ENCODE data around the gene PPP1R9B.

Gene PPP1R9B

DNA sequence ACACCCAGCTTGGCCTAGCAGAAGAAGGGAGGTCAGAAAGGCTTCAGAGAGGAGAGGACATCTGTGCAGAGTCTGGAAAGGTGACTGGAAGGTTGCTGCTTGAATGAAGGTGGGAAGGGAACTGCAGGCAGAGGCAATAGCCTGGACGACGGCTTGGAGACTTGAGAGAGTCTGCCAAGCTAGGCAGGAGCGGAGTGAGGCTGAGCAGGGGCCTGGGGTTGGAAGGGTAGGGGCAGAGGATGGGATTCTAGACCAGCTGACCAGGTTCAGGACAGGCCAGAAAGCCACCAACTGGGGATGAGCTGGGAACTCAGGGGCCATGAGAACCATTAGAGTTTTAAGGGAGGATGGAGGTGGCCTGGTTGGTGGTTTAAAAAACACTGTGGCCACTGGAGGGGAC is 15.0 kb upstream of the PPP1R9B start:
- H3K9me3 ChIP-seq = no peaks in the 10 kb centered on the region
- H3K4me3 ChIP-seq (ENCODE audit: low read depth in 1 of 2, low read length in 1 of 2) = no peak overlapping the region
- H3K36me3 ChIP-seq = no peaks in the 10 kb centered on the region
- peaks cover 14% of the 10 kb centered on the region for H3K27me3 ChIP-seq
- H3K27ac ChIP-seq = no peak overlapping the region
- TF ChIP-seq, protein P1, sequence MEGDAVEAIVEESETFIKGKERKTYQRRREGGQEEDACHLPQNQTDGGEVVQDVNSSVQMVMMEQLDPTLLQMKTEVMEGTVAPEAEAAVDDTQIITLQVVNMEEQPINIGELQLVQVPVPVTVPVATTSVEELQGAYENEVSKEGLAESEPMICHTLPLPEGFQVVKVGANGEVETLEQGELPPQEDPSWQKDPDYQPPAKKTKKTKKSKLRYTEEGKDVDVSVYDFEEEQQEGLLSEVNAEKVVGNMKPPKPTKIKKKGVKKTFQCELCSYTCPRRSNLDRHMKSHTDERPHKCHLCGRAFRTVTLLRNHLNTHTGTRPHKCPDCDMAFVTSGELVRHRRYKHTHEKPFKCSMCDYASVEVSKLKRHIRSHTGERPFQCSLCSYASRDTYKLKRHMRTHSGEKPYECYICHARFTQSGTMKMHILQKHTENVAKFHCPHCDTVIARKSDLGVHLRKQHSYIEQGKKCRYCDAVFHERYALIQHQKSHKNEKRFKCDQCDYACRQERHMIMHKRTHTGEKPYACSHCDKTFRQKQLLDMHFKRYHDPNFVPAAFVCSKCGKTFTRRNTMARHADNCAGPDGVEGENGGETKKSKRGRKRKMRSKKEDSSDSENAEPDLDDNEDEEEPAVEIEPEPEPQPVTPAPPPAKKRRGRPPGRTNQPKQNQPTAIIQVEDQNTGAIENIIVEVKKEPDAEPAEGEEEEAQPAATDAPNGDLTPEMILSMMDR (IDR thresholded peaks at IDR 0.05) = no peak
- peaks cover 20 to 22% of the 10 kb centered on the region in 2 experiments for H3K4me1 ChIP-seq (ENCODE audit: control insufficient read depth in 1 of 2, insufficient read depth in 1 of 2, low read depth in 1 of 2, low read length in 1 of 2)

DNA sequence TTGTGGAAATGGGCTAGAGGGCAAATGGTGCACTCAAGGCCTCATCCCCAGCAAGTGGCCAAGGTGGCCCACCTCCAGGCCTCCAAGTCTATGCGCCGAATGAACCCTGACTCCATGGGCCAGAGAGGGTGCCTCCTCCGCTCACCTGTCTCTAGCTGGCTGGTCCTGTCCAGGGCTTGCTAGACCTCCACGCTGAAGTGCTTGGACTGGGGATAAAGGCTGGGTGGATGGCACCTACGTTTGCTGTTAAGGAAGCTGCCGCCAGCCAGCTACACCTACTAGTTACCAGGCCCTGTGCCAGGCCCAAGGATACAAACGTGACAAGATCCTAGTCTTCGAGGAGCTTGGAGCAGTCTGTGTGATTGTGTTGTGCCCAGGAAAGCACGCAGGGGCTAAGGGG is 14.6 kb upstream of the PPP1R9B start:
- Histone ChIP-seq H3K4me1 (ENCODE audit: control insufficient read depth in 1 of 2, insufficient read depth in 1 of 2, low read depth in 1 of 2, low read length in 1 of 2) (peaks cover 20 to 22% of the 10 kb centered on the region in 2 experiments), H3K27me3 (peaks cover 15% of the 10 kb centered on the region), H3K9me3 (no peaks in the 10 kb centered on the region), H3K27ac (no peak overlapping the region), H3K4me3 (ENCODE audit: low read depth in 1 of 2, low read length in 1 of 2) (no peak overlapping the region), H3K36me3 (no peaks in the 10 kb centered on the region)
- TF ChIP-seq, protein P1 (IDR thresholded peaks at IDR 0.05) = no peak

DNA sequence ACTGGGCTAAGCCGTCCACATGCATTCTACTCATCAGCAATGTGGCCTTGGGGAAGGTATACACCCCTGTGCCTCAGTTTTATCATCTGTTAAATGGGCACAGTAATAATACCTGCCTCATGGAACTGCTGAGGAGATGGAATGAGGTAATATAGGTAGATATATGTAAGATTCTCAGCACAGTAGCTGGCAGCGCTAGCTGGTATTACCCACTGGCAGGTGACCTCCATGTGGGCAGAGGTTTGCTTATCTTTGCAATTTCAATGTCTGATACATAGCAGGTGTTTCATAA is 14.2 kb upstream of the PPP1R9B start:
- H3K27me3 ChIP-seq = peaks cover 15% of the 10 kb centered on the region
- peaks cover 20 to 22% of the 10 kb centered on the region in 2 experiments for H3K4me1 ChIP-seq (ENCODE audit: control insufficient read depth in 1 of 2, insufficient read depth in 1 of 2, low read depth in 1 of 2, low read length in 1 of 2)
- H3K4me3 ChIP-seq (ENCODE audit: low read depth in 1 of 2, low read length in 1 of 2) = no peak overlapping the region
- H3K27ac ChIP-seq = no peak overlapping the region
- H3K9me3 ChIP-seq = no peaks in the 10 kb centered on the region
- no peaks in the 10 kb centered on the region for H3K36me3 ChIP-seq
- TF ChIP-seq, protein P1 (IDR thresholded peaks at IDR 0.05) = no peak

DNA sequence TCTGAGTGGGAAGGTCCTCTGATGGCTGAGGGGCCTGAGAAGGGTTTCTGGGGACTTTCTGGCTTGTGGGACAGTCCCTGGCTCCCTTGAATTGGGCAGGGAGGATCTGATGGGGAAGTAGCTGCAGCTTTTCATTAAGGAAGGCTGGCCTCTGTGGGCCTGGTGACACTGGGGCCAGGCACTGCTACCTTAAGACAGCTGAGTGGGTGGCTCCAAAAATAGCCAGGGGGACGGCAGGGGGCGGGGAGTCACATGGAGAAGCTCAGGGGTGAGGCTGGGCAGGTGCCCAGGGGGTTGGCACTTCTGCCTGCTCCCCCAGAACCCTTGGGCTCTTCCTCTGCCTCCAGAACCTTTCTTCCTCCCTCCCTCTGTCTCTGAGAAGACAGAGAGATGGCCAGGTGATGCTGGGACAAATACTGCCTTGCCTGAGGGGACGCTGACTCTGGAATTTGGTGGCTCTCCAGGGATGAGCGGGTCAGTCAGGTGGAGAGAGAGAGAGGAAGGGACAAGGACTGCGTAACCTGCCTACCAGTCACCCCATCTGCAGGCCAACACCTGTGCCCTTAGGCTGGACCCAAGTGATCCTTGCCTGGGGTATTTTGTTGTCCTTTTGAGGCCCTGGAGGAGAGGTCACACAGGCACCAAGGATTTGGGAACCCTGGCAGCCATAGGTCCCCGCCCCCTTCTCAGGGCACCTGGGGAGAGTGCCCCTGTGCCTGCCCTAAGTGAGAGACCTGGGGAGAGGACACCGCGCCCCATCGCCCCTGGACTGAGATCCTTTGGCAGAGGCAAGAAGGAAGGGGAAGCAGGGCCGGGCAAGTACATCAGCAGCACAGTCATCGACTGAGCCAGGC is 13.6 kb upstream of the PPP1R9B start:
- no peaks in the 10 kb centered on the region for H3K36me3 ChIP-seq
- H3K27ac ChIP-seq = no peak overlapping the region
- peaks cover 17 to 18% of the 10 kb centered on the region in 2 experiments for H3K4me1 ChIP-seq (ENCODE audit: control insufficient read depth in 1 of 2, insufficient read depth in 1 of 2, low read depth in 1 of 2, low read length in 1 of 2)
- TF ChIP-seq, protein P1 (IDR thresholded peaks at IDR 0.05) = no peak
- peaks cover 15% of the 10 kb centered on the region for H3K27me3 ChIP-seq
- no peak overlapping the region for H3K4me3 ChIP-seq (ENCODE audit: low read depth in 1 of 2, low read length in 1 of 2)
- H3K9me3 ChIP-seq = no peaks in the 10 kb centered on the region

DNA sequence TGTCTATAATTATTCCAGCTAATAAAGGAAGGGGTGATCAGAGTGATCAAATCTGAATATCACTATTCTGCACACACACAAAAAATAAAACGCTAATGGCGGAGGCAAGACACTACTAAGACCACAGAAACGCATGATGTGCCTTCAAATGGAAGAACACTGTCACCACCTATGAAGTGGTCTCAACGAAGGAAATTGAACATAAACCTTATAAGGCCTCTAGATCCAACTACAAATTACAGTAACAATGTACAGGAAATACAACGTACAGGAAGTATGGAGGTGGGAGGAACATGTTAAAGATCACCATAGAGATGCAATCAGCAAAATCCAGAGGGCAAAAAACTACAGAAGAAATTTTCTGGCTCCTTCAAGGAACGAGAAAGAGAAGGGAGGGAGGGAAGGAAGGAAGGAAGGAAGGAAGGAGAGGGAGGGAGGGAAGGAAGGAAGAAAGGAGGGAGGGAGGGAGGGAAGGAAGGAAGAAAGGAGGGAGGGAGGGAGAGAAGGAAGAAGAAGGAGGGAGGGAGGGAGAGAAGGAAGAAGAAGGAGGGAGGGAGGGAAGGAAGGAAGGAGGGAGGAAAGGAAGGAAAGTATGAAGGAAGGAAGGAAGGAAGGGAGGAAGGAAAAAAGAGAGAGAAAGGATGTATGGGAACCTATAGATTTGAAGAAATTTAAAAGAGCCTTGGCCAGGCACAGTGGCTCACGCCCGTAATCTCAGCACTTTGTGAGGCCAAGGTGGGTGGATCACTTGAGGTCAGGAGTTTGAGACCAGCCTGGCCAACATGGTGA is 12.2 kb upstream of the PPP1R9B start:
- no peaks in the 10 kb centered on the region for H3K36me3 ChIP-seq
- TF ChIP-seq, protein P1 (IDR thresholded peaks at IDR 0.05) = no peak
- no peaks in the 10 kb centered on the region for H3K9me3 ChIP-seq
- peaks cover 9% of the 10 kb centered on the region for H3K27me3 ChIP-seq
- H3K4me3 ChIP-seq (ENCODE audit: low read depth in 1 of 2, low read length in 1 of 2) = no peak overlapping the region
- H3K27ac ChIP-seq = no peak overlapping the region
- peaks cover 13 to 14% of the 10 kb centered on the region in 2 experiments for H3K4me1 ChIP-seq (ENCODE audit: control insufficient read depth in 1 of 2, insufficient read depth in 1 of 2, low read depth in 1 of 2, low read length in 1 of 2)

All from neutrophil (primary cell).